CD4-positive, alpha-beta memory T cell (primary cell): ENCODE measurements around the gene CBARP. TPM values are rescaled to one million over a fixed set of nuclear protein-coding genes. Genes with fewer than 3 reads are reported as not detected.
"Not testable (repeated sequence)": the region's sequence is repeated elsewhere in the genome, so short reads cannot be mapped to it uniquely, and the experiment has no call there.

Experiments used
- CTCF ChIA-PET: fragments of 350-600 bp; sonication (Branson Sonifier 250); formaldehyde crosslinking; loops from one replicate; lab custom pipeline; 2021; ENCODE audit warnings: inconsistent platforms; ENCODE audit not compliant: partially characterized antibody; lab: Charles Lee
- POLR2A ChIA-PET: fragments of 350-600 bp; sonication (Branson Sonifier 250); formaldehyde crosslinking; loops from one replicate; lab custom pipeline; 2021; ENCODE audit not compliant: partially characterized antibody; lab: Charles Lee
- DNase-seq, 5 donors: peaks; one replicate each; pipeline versions ENCODE4 v3.0.0 to v3.0.0-alpha.2; 2020 to 2022; ENCODE audit warnings: mixed read lengths in 1 of 5
- H3K27ac ChIP-seq: one replicate; pipeline ENCODE4 v1.7.0; 2013; ENCODE audit warnings: low read depth, low read length
- H3K27me3 ChIP-seq: 2 replicates; pipeline ENCODE4 v1.7.0; 2013; ENCODE audit warnings: mild to moderate bottlenecking, low read length, moderate library complexity; ENCODE audit not compliant: insufficient read depth
- H3K36me3 ChIP-seq: 2 replicates; pipeline ENCODE4 v1.7.0; 2013; ENCODE audit warnings: mild to moderate bottlenecking, low read length, moderate library complexity; ENCODE audit not compliant: insufficient read depth
- H3K4me1 ChIP-seq: 2 replicates; pipeline ENCODE4 v1.7.0; 2013; ENCODE audit warnings: mild to moderate bottlenecking, low read length, moderate library complexity; ENCODE audit not compliant: insufficient read depth
- H3K4me3 ChIP-seq, 2 donors: one replicate each; pipeline ENCODE4 v1.7.0; 2013; ENCODE audit warnings: low read length in 2 of 2, mild to moderate bottlenecking in 1 of 2
- H3K9me3 ChIP-seq, 2 donors: one replicate each; pipeline ENCODE4 v1.7.0; 2013; ENCODE audit warnings: low read length in 2 of 2, control low read depth in 1 of 2; ENCODE audit not compliant: control insufficient read depth in 1 of 2
- H3K27ac Mint-ChIP-seq, 7 donors: one replicate each; pipeline ENCODE4 v1.8.0; 2020 to 2021; ENCODE audit warnings: mixed read lengths in 7 of 7, mild to moderate bottlenecking in 6 of 7, inconsistent platforms in 3 of 7, moderate library complexity in 3 of 7
- H3K27me3 Mint-ChIP-seq, 2 donors: one replicate each; pipeline ENCODE4 v1.8.0; 2020 to 2021; ENCODE audit warnings: mixed read lengths in 2 of 2
- H3K36me3 Mint-ChIP-seq, 2 donors: one replicate each; pipeline ENCODE4 v1.8.0; 2020 to 2021; ENCODE audit warnings: mixed read lengths in 2 of 2, inconsistent platforms in 1 of 2, mild to moderate bottlenecking in 1 of 2
- H3K4me1 Mint-ChIP-seq, 4 donors: one replicate each; pipeline ENCODE4 v1.8.0; 2020 to 2021; ENCODE audit warnings: mixed read lengths in 4 of 4, mild to moderate bottlenecking in 1 of 4
- H3K4me3 Mint-ChIP-seq, 8 donors: one replicate each; pipeline ENCODE4 v1.8.0; 2020 to 2021; ENCODE audit warnings: mixed read lengths in 8 of 8, mild to moderate bottlenecking in 7 of 8, moderate library complexity in 6 of 8, inconsistent platforms in 3 of 8
- H3K9me3 Mint-ChIP-seq, 8 donors: one replicate each; pipeline ENCODE4 v1.8.0; 2020 to 2021; ENCODE audit warnings: mixed read lengths in 8 of 8, mild to moderate bottlenecking in 5 of 8, inconsistent platforms in 3 of 8, moderate library complexity in 1 of 8
- intact Hi-C: fragments of 100-400 bp; cut with micrococcal nuclease; formaldehyde crosslinking; loops from one replicate; pipeline ENCODE4 v1.15.1; 2023
- polyA plus RNA-seq, 2 donors: library from polyadenylated mRNA; unstranded; fragments of 300-500 nt; fragmentation: Illumina TruSeq; gene quantifications; one replicate each; pipeline ENCODE4 v1.2.3, GENCODE V29; 2021
- total RNA-seq, 2 experiments: library from RNA; stranded (reverse); gene quantifications; one replicate each; pipeline ENCODE4 v1.2.3, GENCODE V29; 2021

CBARP gene
- total and polyA plus RNA-seq, 4 experiments from 2014 or later = not detected

GRCh38 chr19:1211494-1212234 lies 26.1 kb downstream of the CBARP start:
- Histone ChIP-seq H3K27me3 (no peaks in the 10 kb centered on the region), H3K4me1 (peaks cover 63% of the 10 kb centered on the region), H3K4me3 (no peak overlapping the region), H3K36me3 (peaks cover 10% of the 10 kb centered on the region), H3K9me3 (no peaks in the 10 kb centered on the region), H3K27ac (no peak overlapping the region)
- ChIA-PET CTCF (interaction anchor here (0.7 to 1.1 kb wide), 4 partner anchors 9 to 139 kb away, joined by 3 to 6 read pairs (median 4); no protein-coding TSS in a partner anchor), POLR2A (interaction anchor here (0.6 to 3.7 kb wide), 6 partner anchors 57 to 439 kb away, joined by 3 to 20 read pairs (median 3); partner anchors contain the start of genes ARHGAP45 and CIRBP)
- Mint-ChIP-seq H3K9me3 (no peaks in the 10 kb centered on the region), H3K27me3 (no peaks in the 10 kb centered on the region), H3K36me3 (peaks cover 8 to 25% of the 10 kb centered on the region in 2 donors), H3K4me3 (peak overlapping the region in 3 of 8 donors; percentile 9 to 62 (median 40)), H3K4me1 (peaks cover 17 to 53% (median 38%) of the 10 kb centered on the region in 4 donors), H3K27ac (peak overlapping the region in 4 of 7 donors; percentile 19 to 79 (median 54))
- peak in 1 of 5 donors; percentile 30 for DNase-seq
- intact Hi-C loops = no loop called here

- no peak overlapping the region for H3K27ac ChIP-seq
- Mint-ChIP-seq H3K36me3 (peaks cover 8 to 27% of the 10 kb centered on the region in 2 donors), H3K27me3 (no peaks in the 10 kb centered on the region), H3K27ac (peak overlapping the region in 2 of 7 donors; percentile 52 to 55), H3K9me3 (no peaks in the 10 kb centered on the region), H3K4me3 (peak overlapping the region in 4 of 8 donors; percentile 8 to 65 (median 30)), H3K4me1 (peaks cover 17 to 54% (median 34%) of the 10 kb centered on the region in 4 donors)
- H3K9me3 ChIP-seq = no peaks in the 10 kb centered on the region
- intact Hi-C loops = no loop called here
- no peaks in the 10 kb centered on the region for H3K27me3 ChIP-seq
- H3K4me3 ChIP-seq = no peak overlapping the region
- peaks cover 64% of the 10 kb centered on the region for H3K4me1 ChIP-seq
- H3K36me3 ChIP-seq = peaks cover 10% of the 10 kb centered on the region
- peak in 1 of 5 donors; percentile 28 for DNase-seq
- POLR2A ChIA-PET = interaction anchor here (1.2 to 1.5 kb wide), 2 partner anchors 59 to 79 kb away, joined by 3 to 4 read pairs; no protein-coding TSS in a partner anchor
- CTCF ChIA-PET = no interaction called here
These were observed 27.6 kb downstream of the CBARP start for GRCh38 chr19:1210227-1210538.

GRCh38 chr19:1208830-1209229 lies 29.0 kb downstream of the CBARP start:
- peak in 1 of 5 donors; percentile 29 for DNase-seq
- peaks cover 6 to 23% of the 10 kb centered on the region in 2 donors for H3K36me3 Mint-ChIP-seq
- POLR2A ChIA-PET, H3K4me3 ChIP-seq, CTCF ChIA-PET, H3K9me3 ChIP-seq, H3K27me3 ChIP-seq, H3K27me3 Mint-ChIP-seq, intact Hi-C loops, H3K9me3 Mint-ChIP-seq, H3K27ac ChIP-seq: not testable (repeated sequence)
- H3K27ac Mint-ChIP-seq = peak overlapping the region in 2 of 7 donors; percentile 6 to 96
- H3K4me1 Mint-ChIP-seq = peaks cover 12 to 57% (median 34%) of the 10 kb centered on the region in 4 donors
- H3K4me3 Mint-ChIP-seq = peak overlapping the region in 4 of 8 donors; percentile 33 to 49 (median 42)
- Histone ChIP-seq H3K4me1 (peaks cover 69% of the 10 kb centered on the region), H3K36me3 (peaks cover 10% of the 10 kb centered on the region)

- Mint-ChIP-seq H3K27ac (peak overlapping the region; percentile 84 to 96 (median 95)), H3K36me3 (peaks cover 0 to 17% of the 10 kb centered on the region in 2 donors)
- peaks cover 64% of the 10 kb centered on the region for H3K4me1 ChIP-seq
These were observed 30.8 kb downstream of the CBARP start for GRCh38 chr19:1206864-1207450.

GRCh38 chr19:1206150-1206863 lies 31.5 kb downstream of the CBARP start:
- no peaks in the 10 kb centered on the region for H3K27me3 Mint-ChIP-seq
- POLR2A ChIA-PET = interaction anchor here (0.7 to 1.5 kb wide), 6 partner anchors 9 to 187 kb away, joined by 3 to 5 read pairs (median 4); no protein-coding TSS in a partner anchor
- H3K36me3 Mint-ChIP-seq = peaks cover 0 to 14% of the 10 kb centered on the region in 2 donors
- Histone ChIP-seq H3K9me3 (no peaks in the 10 kb centered on the region), H3K27me3 (no peaks in the 10 kb centered on the region), H3K4me3 (peak overlapping the region; percentile 58 to 68), H3K4me1 (peaks cover 58% of the 10 kb centered on the region), H3K36me3 (peaks cover 6% of the 10 kb centered on the region), H3K27ac (peak overlapping the region; percentile 78)
- H3K27ac Mint-ChIP-seq = peak overlapping the region; percentile 84 to 96 (median 95)
- H3K9me3 Mint-ChIP-seq = no peaks in the 10 kb centered on the region
- no peak for DNase-seq
- intact Hi-C loops = no loop called here
- peak overlapping the region; percentile 93 to 96 (median 94) for H3K4me3 Mint-ChIP-seq
- peaks cover 9 to 52% (median 32%) of the 10 kb centered on the region in 4 donors for H3K4me1 Mint-ChIP-seq
- CTCF ChIA-PET = interaction anchor here (0.8 kb wide), 1 partner anchor 141 kb away, joined by 3 read pairs; no protein-coding TSS in a partner anchor

More at GRCh38 chr19:1206864-1207450, 30.8 kb downstream of the CBARP start:
- Mint-ChIP-seq H3K4me3 (peak overlapping the region; percentile 93 to 96 (median 94)), H3K4me1 (peaks cover 11 to 58% (median 36%) of the 10 kb centered on the region in 4 donors), H3K27me3 (no peaks in the 10 kb centered on the region), H3K9me3 (no peaks in the 10 kb centered on the region)
- Histone ChIP-seq H3K27ac (peak overlapping the region; percentile 78), H3K4me3 (peak overlapping the region; percentile 58 to 68), H3K27me3 (no peaks in the 10 kb centered on the region), H3K36me3 (peaks cover 9% of the 10 kb centered on the region), H3K9me3 (no peaks in the 10 kb centered on the region)
- DNase-seq = peak; percentile 29 to 56 (median 32)
- intact Hi-C loops = no loop called here
- POLR2A ChIA-PET = interaction anchor here (0.7 to 1.5 kb wide), 6 partner anchors 8 to 188 kb away, joined by 3 to 5 read pairs (median 4); no protein-coding TSS in a partner anchor
- CTCF ChIA-PET = interaction anchor here (0.8 kb wide), 1 partner anchor 142 kb away, joined by 3 read pairs; no protein-coding TSS in a partner anchor

- peak within 1 kb of the TSS; percentile 84 to 96 (median 95) for H3K27ac Mint-ChIP-seq
- H3K27me3 Mint-ChIP-seq = no peaks in the 10 kb centered on the region
- POLR2A ChIA-PET = interaction anchor here (1.5 to 2.0 kb wide), 3 partner anchors 13 to 175 kb away, joined by 4 to 7 read pairs (median 5); partner anchors contain the start of gene POLR2E
- CTCF ChIA-PET = no interaction called here
- intact Hi-C loops = no loop called here
- peak; percentile 98 to 100 (median 99) for DNase-seq
- H3K4me3 ChIP-seq = peak within 1 kb of the TSS; percentile 75 to 81
- H3K27ac ChIP-seq = peak within 1 kb of the TSS; percentile 78
- peaks cover 53% of the 10 kb centered on the region for H3K4me1 ChIP-seq
- H3K27me3 ChIP-seq = no peaks in the 10 kb centered on the region
- H3K9me3 ChIP-seq = no peaks in the 10 kb centered on the region
- peaks cover 0 to 14% of the 10 kb centered on the region in 2 donors for H3K36me3 Mint-ChIP-seq
- peaks cover 6% of the 10 kb centered on the region for H3K36me3 ChIP-seq
- H3K4me1 Mint-ChIP-seq = peaks cover 9 to 51% (median 28%) of the 10 kb centered on the region in 4 donors
- H3K4me3 Mint-ChIP-seq = peak within 1 kb of the TSS; percentile 93 to 96 (median 94)
- no peaks in the 10 kb centered on the region for H3K9me3 Mint-ChIP-seq
These were observed 32.4 kb downstream of the CBARP start, which contains the start of gene STK11 for GRCh38 chr19:1205114-1206099. STK11 (plus strand) TSS chr19:1205778; CDS start chr19:1206914, 1,136 bp downstream.
